MCF 10A (cell line): ENCODE data around the gene MEGF10. TPM values are rescaled to one million over a fixed set of nuclear protein-coding genes. Genes with fewer than 3 reads are reported as not detected.

Source experiments
- BruUV-seq: library from RNA; stranded (reverse); fragments of 400-500 nt; replicated peaks from 2 replicates; lab custom pipeline; 2021; lab: Mats Ljungman, UMichigan
- CTCF ChIA-PET: fragments of 300-600 bp; sonication (Branson Sonifier 250); formaldehyde crosslinking; extraction: SDS; loops from one replicate; lab custom pipeline; 2021; ENCODE audit warnings: antibody characterized with exemption, inconsistent platforms; lab: Yijun Ruan, JAX
- POLR2A ChIA-PET: fragments of 300-600, 350-650 bp; sonication (Branson Sonifier 250); formaldehyde crosslinking; extraction: SDS; loops from one replicate; lab custom pipeline; 2020; ENCODE audit warnings: antibody characterized with exemption, inconsistent platforms; lab: Yijun Ruan, JAX
- DNase-seq: peaks from one replicate; pipeline ENCODE4 v3.0.0-alpha.2; 2018; ENCODE audit not compliant: unreplicated experiment
- H3K27ac Mint-ChIP-seq: one replicate; pipeline ENCODE4 v1.8.0; 2022; ENCODE audit warnings: mild to moderate bottlenecking, low read depth, mixed read lengths; ENCODE audit not compliant: unreplicated experiment
- H3K27me3 Mint-ChIP-seq: one replicate; pipeline ENCODE4 v1.8.0; 2022; ENCODE audit warnings: mixed read lengths; ENCODE audit not compliant: insufficient read depth, unreplicated experiment
- H3K36me3 Mint-ChIP-seq: one replicate; pipeline ENCODE4 v1.8.0; 2022; ENCODE audit warnings: mild to moderate bottlenecking, moderate library complexity, mixed read lengths; ENCODE audit not compliant: insufficient read depth, unreplicated experiment
- H3K4me1 Mint-ChIP-seq: one replicate; pipeline ENCODE4 v1.8.0; 2022; ENCODE audit warnings: mixed read lengths; ENCODE audit not compliant: insufficient read depth, unreplicated experiment
- H3K4me3 Mint-ChIP-seq: one replicate; pipeline ENCODE4 v1.8.0; 2022; ENCODE audit warnings: mild to moderate bottlenecking, moderate library complexity, mixed read lengths; ENCODE audit not compliant: unreplicated experiment
- H3K9me3 Mint-ChIP-seq: one replicate; pipeline ENCODE4 v1.8.0; 2022; ENCODE audit warnings: mixed read lengths; ENCODE audit not compliant: unreplicated experiment
- CTCF ChIP-seq: fragments of 200-600 bp; IDR thresholded peaks from one replicate; pipeline ENCODE4 v1.8.0; 2022; ENCODE audit warnings: antibody characterized with exemption, mild to moderate bottlenecking; ENCODE audit not compliant: unreplicated experiment
- intact Hi-C: fragments of 100-400 bp; cut with micrococcal nuclease; formaldehyde crosslinking; loops from 2 replicates; pipeline ENCODE4 v1.14.1; 2022
- total RNA-seq: library from RNA; stranded (reverse); gene quantifications from 2 replicates; pipeline ENCODE4 v1.2.3, GENCODE V29; 2022

The MEGF10 gene
- total RNA-seq, 1 experiment from 2014 or later: not detected

GRCh38 chr5:127471211-127471610 lies 180.6 kb downstream of the MEGF10 start:
- Mint-ChIP-seq H3K27ac (no peak overlapping the region), H3K36me3 (no peaks in the 10 kb centered on the region), H3K4me3 (no peak overlapping the region), H3K4me1 (no peaks in the 10 kb centered on the region), H3K27me3 (peaks cover 48% of the 10 kb centered on the region), H3K9me3 (no peaks in the 10 kb centered on the region)
- no peak for TF ChIP-seq CTCF
- intact Hi-C loops: no loop called here
- POLR2A ChIA-PET: interaction anchor here (1.3 kb wide), 1 partner anchor 836 kb away, joined by 3 read pairs; no protein-coding TSS in a partner anchor
- DNase-seq: no peak
- no TSS peak for BruUV-seq
- CTCF ChIA-PET: no interaction called here

- Mint-ChIP-seq H3K9me3 (no peaks in the 10 kb centered on the region), H3K27me3 (peaks cover 40% of the 10 kb centered on the region), H3K4me3 (no peak overlapping the region), H3K36me3 (no peaks in the 10 kb centered on the region), H3K4me1 (no peaks in the 10 kb centered on the region), H3K27ac (no peak overlapping the region)
- POLR2A ChIA-PET: no interaction called here
- CTCF ChIA-PET: interaction anchor here (0.7 to 1.6 kb wide), 5 partner anchors 15 to 635 kb away, joined by 3 to 4 read pairs (median 3); no protein-coding TSS in a partner anchor
- DNase-seq: no peak
- no TSS peak for BruUV-seq
- no peak for TF ChIP-seq CTCF
- intact Hi-C loops: no loop called here
These were observed 182.1 kb downstream of the MEGF10 start for GRCh38 chr5:127472700-127473099.

- intact Hi-C loops: no loop called here
- no TSS peak for BruUV-seq
- no peaks in the 10 kb centered on the region for H3K9me3 Mint-ChIP-seq
- H3K27ac Mint-ChIP-seq: no peak overlapping the region
- no peak for DNase-seq
- no peaks in the 10 kb centered on the region for H3K36me3 Mint-ChIP-seq
- ChIA-PET CTCF (interaction anchor here (0.6 to 1.3 kb wide), 3 partner anchors 174 to 677 kb away, joined by 3 to 6 read pairs (median 5); no protein-coding TSS in a partner anchor), POLR2A (no interaction called here)
- TF ChIP-seq CTCF: no peak
- no peak overlapping the region for H3K4me3 Mint-ChIP-seq
- H3K4me1 Mint-ChIP-seq: no peaks in the 10 kb centered on the region
- peaks cover 47% of the 10 kb centered on the region for H3K27me3 Mint-ChIP-seq
These were observed 195.9 kb downstream of the MEGF10 start for GRCh38 chr5:127486471-127486870.

GRCh38 chr5:127492854-127493738 lies 202.5 kb downstream of the MEGF10 start:
- DNase-seq: peak; percentile 75
- Mint-ChIP-seq H3K27ac (no peak overlapping the region), H3K36me3 (no peaks in the 10 kb centered on the region), H3K4me1 (no peaks in the 10 kb centered on the region), H3K4me3 (no peak overlapping the region), H3K27me3 (peaks cover 82% of the 10 kb centered on the region), H3K9me3 (no peaks in the 10 kb centered on the region)
- intact Hi-C loops: loop anchor here (1.0 to 5.0 kb wide), 5 partner anchors 181 to 837 kb away; partner anchors contain the start of genes MARCHF3 and MEGF10
- ChIA-PET CTCF (interaction anchor here (0.6 to 4.5 kb wide), 57 partner anchors 8 to 1191 kb away, joined by 3 to 50 read pairs (median 3); no protein-coding TSS in a partner anchor), POLR2A (interaction anchor here (0.6 to 1.3 kb wide), 4 partner anchors 25 to 713 kb away, joined by 3 to 8 read pairs (median 4); no protein-coding TSS in a partner anchor)
- TF ChIP-seq CTCF: peak; percentile 95
- BruUV-seq: no TSS peak
